ENCODE measurements around the gene BCL7C. TPM values are rescaled to one million over a fixed set of nuclear protein-coding genes. Genes with fewer than 3 reads are reported as not detected.
"Not testable (repeated sequence)": the region's sequence is repeated elsewhere in the genome, so short reads cannot be mapped to it uniquely, and the experiment has no call there.

Gene BCL7C
- total RNA-seq, 1 donor from 2014 or later: 28.8 TPM

DNA sequence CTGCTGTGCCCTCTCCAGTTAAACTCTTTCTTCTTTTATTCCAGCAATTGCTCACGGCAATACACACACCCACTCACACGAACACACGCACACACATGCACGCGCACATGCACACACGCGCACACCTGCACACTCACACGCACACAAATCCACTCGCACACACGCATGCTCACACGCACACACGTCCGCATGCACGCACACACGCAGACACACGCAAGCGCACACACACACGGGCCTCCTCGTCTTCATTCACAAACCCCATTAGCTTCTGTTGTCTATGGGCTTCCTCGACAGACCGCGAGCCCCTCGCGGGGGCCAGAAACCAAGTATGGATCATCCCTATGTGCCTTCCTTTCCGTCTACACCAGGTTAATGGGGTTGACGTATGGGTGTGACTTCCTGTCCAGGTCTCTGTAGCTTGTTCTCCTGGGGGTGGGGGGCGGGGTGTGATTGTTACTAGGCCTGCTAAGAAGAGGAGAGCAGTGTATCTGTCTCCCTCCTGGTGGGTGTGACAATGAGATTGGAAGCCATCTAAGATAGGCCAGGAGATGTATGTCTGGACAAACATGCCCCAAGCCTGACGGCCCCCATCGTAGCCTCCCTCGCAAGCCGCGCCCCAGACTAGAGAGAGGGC lies 1.9 kb upstream of the BCL7C start:
- no peak for DNase-seq (ENCODE audit: low read depth, low spot score)

DNA sequence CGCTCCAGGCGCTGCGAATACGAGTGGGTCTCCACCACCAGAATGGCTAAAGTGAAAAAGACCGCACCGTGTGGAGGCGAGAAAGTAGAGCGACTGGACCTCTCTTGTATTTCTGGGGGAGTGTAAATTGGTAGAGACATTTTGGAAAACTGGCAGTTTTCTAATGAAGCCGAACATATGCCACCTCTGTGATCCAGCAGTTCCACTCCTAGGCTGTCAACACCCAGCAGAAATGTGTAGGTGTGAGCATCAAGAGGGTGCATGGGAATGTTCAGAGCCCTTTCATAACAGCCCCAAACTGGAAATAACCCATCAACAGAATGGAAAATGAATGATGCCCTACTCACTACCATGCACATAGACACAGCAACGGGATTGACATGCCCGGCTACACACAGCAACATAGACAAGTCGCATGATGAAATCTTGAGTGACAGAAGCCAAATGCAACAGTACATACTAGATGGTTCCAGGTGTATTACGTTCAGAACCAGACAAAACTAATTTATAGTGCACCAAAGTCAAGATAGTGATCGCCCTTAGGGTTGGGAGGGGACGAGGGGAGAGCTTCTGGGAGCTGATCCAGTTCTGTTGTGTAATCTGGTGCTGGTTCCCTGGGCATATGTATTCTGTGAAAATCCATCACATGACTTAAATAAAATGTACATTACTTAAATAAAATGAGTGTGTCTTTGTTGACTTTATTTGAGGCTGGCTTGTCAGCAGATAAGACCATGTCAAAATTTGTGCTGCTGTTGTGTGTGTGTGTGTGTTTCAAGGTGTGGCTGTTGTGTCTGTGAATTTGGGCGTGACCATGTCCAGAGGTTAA lies 877 bp upstream of the BCL7C start:
- DNase-seq (ENCODE audit: low read depth, low spot score): no peak

DNA sequence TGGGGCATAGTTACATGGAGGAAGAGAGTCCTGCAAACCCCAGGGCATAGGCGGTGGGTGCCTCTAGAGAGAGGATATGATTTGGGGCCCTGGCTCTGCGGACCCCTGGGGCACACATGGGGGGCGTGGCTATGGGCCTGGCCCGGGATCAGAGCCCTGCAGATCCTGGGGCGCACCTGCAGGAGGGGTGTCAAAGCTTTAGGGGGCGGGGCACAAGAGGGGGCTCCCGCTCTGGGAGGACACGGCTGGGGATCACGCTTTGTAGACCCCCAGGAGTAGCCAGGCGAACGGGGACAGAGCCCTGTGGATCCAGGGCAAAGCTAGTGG lies 497 bp downstream of the BCL7C start:
- DNase-seq (ENCODE audit: low read depth, low spot score): no peak

DNA sequence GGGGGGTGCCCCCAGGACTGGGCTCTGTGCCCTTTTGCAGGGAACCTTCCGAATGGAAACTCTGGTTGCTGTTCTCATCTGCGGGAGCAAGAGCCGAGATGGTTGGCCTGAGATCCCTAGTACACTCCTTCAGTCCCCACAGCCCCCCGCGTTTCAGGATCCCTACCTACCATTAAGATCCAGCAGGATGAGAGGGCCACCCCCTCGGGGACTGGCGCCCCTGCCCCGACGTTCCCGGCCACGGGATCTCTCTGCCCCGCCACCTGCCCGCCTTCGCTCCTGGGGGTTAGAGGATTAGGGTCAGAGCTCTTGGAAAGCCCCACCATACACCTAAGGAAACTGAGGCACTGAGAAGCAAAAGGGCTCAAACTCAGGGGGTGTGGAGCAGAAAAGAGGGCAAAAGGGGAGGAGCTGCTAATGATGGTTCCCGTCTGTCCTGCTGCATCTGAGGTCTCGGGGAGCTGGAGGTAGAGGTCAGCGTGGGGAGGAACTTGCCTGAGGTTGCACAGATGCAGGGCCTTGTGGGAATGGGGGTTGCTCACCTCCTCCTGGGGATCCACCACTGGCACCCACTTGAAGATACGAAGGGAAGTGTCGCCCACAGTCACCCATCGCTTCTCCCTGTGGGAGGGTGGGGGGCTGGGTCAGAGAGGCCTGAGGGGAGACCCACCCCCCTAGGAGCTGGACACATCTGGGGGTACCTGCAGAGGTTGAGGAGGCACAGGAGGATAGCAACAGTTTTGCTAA lies 1.0 kb downstream of the BCL7C start:
- no peak for DNase-seq (ENCODE audit: low read depth, low spot score)

DNA sequence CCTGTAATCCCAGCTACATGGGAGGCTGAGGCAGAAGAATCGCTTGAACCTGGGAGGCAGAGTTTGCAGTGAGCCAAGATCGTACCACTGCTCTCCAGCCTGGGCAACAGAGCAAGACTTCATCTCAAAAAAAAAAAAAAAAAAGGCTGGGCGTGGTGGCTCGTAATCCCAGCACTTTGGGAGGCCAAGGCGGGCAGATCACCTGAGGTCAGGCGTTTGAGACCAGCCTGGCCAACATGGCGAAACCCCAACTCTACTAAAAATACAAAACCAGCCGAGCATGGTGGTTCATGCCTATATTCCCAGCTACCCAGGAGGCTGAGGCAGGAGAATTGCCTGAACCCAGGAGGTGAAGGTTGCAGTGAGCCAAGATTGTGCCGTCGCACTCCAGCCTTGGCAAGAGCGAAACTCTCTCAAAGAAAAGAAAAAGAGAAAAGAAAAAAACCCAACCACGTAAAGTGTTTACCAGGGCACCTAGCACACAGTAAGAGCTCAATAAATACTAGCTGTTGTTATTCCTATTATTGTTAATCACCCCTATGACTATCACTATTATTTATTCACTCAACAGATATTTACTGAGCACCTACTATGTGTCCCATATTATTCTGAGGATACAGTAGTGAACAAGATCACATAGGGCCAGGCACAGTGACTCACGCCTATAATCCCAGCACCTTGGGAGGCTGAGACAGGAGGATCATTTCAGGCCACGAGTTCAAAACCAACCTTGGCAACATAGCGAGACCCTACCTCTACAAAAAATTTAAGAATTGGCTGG lies 2.6 kb downstream of the BCL7C start:
- DNase-seq (ENCODE audit: low read depth, low spot score): not testable (repeated sequence)

DNA sequence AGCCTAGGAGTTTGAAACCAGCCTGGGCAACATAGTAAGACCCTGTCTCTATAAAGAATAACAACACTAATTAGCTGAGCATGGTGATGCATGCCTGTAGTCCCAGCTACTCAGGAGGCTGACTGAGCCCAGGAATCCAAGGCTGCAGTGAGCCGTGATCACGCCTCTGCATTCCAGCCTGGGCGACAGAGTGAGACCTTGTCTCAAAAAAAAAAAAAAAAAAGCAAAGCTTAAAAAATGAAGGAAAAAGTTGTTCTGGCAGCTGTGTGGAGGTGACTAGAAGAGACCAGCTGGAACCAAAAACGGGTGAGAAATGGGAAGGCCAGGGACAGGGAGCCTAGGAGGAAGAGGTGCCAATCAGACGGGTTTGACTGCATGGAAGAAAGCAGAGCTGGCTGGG lies 4.2 kb downstream of the BCL7C start:
- DNase-seq (ENCODE audit: low read depth, low spot score): no peak

DNA sequence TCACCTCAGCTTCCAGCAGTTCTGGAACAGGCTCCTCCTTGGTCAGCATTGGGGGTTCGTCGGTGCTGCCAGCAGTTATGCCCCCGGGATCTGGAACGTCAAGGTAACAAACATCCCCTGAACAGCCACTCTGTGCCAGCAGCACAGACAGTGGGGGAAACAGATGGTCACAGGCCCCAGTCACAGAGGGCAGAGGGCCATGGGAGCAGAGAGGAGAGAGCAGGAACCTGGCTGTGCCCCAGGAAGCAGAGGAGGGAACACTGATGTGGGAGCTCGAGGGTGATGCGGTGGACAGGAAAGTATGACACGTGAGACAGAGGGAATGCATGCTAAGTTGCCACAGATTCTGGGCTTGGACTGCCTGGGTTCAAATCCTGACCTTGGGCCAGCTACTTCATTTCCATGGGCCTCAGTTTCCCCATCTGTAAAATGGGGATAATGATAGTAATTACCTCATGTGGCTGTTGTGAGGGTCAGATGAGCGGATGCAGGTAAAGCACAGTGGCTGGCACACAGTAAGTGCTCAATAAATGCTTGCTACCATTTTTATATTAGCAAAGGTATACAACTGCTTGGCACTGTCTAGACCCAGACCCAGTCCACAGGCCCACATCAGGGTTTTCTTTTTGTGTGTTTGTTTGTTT lies 4.9 kb downstream of the BCL7C start:
- DNase-seq (ENCODE audit: low read depth, low spot score): no peak

DNA sequence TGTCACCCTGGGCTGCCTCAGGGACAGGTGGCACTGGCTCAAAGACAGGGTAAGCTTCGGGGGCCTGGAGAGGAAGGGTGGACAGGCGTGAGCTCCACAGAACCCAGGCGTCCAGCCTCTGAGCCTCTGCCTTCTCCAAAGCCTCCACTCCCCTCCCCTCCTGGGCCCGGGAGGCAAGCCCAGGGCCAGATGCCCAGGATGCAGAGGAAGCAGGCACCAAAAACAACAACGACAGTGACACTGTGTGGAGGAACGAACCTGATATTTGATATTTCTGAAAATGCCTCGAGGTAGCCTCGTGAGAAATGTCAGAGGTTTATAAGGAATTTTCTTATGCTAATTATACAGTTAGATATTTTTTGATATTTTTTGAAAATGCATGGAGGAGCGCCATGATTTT lies 6.0 kb downstream of the BCL7C start:
- DNase-seq (ENCODE audit: low read depth, low spot score): no peak

DNA sequence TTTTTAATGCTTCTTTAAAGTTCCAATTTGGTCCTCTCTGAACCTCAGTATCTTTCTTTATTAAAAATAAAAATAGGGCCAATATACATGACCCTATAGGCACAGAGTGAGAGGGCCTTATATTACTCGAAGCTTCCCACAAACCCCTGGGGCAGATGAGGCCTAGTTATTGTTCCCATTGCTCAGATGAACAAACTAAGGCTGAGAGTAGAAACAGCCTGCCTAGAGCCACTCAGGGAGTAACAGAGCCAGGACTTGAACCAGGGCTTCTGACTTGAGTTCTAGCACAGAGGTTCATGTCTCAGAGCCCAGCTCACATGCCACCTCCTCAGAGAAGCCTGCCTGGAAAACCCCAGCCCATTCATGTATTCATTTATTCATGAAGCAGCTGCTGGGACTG lies 7.7 kb downstream of the BCL7C start:
- DNase-seq (ENCODE audit: low read depth, low spot score): no peak

DNA sequence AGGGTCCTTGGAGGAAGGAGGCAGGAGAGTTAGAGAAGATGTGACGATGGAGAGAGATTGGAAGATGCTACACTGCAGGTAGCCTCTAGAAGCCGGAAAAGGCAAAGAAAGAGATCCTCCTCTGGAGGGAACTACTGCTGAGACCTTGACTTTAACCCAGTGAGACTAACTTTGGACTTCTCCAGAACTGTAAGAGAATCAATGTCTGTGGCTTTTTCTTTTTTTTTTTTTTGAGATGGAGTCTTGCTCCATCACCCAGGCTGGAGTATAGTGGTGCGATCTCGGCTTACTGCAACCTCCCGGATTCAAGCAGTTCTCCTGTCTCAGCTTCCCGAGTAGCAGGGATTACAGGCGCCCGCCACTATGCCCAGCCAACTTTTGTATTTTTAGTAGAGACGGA lies 8.7 kb downstream of the BCL7C start:
- DNase-seq (ENCODE audit: low read depth, low spot score): no peak

DNA sequence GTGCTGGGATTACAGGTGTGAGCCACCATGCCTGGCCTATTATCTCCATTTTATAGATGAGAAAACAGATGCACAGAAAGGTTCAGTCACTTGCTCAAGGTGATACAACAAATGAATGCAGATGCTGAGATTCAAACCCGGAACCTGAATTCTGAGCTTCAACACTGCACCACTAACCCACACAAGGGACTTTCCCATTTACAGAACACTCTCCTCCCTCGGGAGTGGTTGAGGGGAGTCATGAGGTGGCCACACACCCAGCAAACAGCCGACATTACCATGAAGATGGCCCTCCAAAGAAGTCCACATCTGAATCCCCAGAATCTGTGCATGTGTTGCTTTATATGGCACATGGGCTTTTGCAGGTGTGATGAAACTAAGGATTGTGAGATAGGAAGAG lies 9.1 kb downstream of the BCL7C start:
- no peak for DNase-seq (ENCODE audit: low read depth, low spot score)

DNA sequence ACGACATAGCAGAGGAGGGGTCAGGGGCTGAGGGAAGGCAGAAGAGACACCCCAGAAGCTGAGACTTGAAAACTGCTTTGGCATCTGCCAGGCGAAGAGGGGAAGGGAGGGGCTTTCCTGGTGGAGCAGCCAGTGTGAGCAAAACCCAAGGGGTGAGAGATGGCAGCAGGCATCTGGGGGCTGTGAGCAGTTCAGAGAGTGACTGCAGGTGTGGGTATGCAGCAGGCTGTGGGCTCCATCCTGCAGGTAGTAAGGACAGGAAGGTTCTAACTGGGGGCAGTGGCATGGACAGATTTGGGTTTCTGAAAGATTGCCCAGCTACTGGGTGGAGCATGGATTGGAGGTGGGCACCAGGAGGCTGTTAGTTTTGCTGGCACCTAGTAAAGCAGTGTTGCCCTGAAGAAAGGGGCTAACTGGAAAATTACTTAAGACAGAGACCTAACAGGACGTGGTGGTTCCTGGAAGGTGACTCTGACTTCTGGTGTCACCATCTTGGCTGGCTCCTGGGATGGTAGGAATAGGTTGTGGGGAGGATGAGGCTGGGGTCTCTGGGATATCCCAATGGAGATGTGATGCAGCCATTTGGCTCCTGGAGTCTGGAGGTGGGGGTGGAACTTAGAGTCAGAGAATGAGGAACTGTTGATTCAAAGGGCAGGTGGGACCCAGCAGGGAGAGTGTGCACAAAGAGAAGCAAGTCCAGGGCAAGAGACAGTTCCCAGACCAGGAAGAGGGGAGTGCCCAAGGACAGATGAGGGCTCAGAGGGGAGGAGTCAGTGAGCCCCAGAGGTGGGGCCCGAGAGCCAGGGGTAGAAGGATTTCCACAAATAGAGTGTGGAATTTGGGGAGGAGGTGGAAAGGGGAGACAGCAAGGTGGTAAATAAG lies 11.2 kb downstream of the BCL7C start:
- DNase-seq (ENCODE audit: low read depth, low spot score): no peak

DNA sequence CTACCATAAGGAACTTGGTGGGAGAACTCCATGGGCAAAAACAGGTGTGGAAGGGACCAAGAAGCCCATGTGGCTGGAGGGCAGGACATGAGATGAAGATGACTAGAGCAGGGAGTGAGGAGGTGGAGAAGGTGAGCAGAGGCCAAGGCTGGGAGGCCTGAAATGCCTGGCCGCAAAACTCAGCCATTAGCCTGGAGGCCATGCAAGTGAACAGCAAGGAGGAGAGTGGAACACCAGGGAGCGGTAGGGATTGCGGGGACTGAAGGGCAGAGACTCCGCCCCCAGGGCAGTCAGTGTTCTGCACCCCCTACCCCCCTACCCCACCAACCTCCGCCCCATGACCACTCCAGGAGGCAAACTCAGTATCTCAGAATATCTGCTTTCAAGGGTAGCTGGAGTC lies 17.0 kb downstream of the BCL7C start:
- DNase-seq (ENCODE audit: low read depth, low spot score): no peak

DNA sequence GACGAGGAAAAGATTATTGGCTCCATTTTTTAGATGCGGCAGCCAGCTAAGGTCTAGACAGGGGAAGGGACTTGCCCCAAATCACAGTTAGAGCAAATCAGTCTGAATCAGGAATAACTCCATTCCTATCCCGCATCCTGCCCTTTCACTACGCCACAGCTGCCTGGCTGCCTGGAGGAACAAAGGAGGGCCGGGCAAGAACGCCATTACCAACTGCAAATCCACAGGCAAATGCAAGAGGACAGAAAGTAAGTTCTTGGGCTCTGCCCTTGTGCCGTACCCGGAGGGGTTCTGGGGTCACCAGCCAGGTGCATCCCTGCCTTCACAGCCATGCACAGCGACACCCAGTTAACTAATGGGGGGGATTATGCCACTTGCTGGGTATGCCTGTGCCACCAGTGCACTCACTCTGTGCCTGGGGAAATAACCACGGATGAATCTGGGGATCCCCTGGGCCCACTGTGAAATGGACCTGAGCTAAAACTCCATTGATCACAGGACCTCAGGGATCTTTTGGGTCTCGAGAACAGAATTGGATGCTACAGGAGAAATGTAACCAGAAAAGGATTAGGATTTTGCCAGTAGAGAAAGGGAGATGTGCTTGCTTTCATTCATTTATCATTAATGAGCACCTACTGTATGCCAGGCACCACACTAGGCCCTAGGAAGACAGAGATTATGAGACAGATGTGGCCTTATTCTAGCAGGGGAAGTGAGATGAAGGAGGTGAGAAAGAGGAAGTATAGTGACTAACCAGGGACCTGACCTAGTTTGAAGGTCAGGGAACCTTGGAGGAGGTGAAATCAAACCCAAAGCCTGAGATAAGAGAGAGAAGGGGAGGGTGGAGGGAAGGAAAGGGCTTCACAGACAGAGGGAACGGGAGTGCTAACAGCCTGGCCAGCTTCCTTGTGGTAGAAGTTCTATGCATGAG lies 17.7 kb downstream of the BCL7C start:
- no peak for DNase-seq (ENCODE audit: low read depth, low spot score)

DNA sequence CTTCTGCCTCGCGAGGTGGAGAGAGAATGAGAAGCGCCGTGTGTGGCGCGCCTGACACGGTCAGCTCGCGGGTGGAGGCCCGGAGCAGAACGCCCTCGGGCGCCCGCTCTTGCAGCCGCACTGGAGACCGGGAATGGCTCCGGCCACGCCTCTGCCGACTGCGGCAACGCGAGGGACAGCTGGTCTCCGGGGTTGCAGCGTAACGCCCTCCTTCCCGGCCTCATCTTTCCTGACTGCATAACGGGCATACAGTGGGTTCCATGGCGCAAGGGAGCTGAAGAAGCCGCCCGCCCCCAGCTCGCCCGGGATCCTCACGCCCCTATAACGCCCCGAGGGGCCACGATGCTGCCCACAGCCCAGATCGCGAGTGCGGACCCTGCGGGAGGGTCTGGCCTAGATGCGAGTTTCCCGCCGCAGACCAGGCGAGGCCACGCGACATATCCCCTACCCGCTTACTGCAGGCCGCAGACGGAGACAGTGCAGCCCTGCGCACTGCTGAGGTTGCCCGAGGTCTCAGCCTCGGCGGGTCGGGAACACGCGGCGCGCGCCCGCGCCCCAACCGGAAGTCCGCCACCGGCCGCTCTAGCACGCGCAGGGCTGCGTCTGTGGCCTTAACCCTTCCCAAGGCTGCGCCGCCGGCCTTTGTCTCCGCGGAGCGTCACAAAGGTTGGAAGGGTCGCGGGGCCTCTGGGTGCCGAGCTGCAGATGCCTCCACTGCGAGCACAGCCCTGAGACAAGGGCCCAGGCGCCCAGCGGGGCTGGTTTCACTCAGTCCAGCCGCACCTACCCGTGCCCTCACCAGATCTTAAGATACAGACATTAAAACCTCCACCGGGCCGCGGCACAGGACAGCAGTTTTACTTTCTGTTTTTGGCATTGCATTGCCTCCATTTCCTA lies 18.8 kb downstream of the BCL7C start:
- DNase-seq (ENCODE audit: low read depth, low spot score): peak; percentile 66

DNA sequence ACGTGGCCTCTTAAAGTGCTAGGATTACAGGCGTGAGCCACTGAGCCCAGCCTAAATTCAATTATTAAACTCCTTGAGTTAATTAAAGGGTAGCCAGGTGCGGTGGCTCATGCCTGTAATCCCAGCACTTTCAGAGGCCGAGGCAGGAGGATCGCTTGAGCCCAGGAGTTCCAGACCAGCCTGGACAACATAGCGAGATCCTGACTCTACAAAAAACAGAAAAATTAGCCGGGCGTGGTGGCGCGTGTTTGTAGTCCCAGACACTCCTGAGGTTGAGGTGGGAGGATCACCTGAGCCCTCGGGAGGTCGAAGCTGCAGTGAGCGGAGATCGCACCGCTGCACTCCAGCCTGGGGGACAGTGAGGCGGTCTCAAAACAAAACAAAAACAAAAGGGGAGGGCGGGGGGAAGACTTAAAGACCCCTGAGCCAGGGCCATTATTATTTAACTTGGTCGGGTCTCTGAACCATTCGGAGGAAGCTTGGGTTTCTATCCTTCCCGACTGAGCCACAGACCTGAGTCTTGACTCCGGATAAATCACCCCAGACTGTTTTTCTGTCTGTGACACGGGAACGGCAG lies 19.5 kb downstream of the BCL7C start:
- DNase-seq (ENCODE audit: low read depth, low spot score): no peak

DNA sequence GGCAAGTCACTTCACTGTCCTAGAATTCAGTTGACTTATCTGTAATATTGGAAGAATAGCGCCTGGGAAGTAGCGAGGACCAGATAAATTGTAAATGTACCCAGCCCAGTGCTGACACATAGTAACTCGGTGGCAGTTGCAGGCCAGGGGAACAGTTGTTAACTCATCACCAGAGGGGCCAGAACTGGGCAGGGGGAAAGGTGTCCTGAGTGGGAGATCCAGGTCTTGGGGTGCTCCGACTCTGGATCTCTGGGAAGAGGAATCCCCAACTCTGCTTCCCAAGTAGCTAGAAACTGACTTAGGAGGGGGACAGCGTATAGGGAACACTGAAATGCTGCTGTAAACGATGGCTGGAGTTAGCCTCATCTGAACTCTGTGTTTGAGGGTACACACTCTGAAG lies 23.0 kb downstream of the BCL7C start:
- no peak for DNase-seq (ENCODE audit: low read depth, low spot score)

DNA sequence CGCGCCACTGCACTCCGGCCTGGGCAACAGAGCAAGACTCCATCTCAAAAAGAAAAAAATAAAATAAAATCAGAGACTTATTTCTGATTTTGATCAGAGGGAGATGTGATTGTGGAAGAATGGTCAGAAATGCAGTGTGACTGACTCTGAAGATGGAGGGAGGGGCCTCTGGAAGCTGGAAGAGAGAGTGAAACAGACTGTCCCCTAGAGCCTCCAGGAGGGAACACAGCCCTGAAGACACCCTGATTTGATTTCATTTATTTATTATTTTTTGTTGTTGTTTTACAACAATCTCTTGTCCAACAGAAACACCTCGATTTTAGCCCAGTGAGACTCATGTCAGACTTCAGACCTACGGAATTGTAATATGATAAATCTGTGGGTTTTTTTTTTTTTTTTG lies 26.1 kb downstream of the BCL7C start:
- no peak for DNase-seq (ENCODE audit: low read depth, low spot score)
